Smooth muscle cell (in vitro differentiated cells): ENCODE measurements around the gene MREG. TPM values are rescaled to one million over a fixed set of nuclear protein-coding genes. Genes with fewer than 3 reads are reported as not detected.

ENCODE experiments used
- DNase-seq: peaks from one replicate; lab custom pipeline; 2025; ENCODE audit not compliant: unreplicated experiment; lab: John Stamatoyannopoulos, UW
- H2AFZ ChIP-seq: fragments of 200-600 bp; sonication (generic); 2 replicates; pipeline ENCODE4 v1.6.0; 2016; ENCODE audit warnings: antibody characterized with exemption, low read depth, mild to moderate bottlenecking
- H3F3A ChIP-seq: fragments of 200-600 bp; sonication (generic); 2 replicates; pipeline ENCODE4 v1.6.0; 2017; ENCODE audit warnings: antibody characterized with exemption, low read depth
- H3K27ac ChIP-seq: fragments of 200-600 bp; sonication (generic); 2 replicates; pipeline ENCODE4 v1.5.1; 2016; ENCODE audit warnings: low read depth, mild to moderate bottlenecking
- H3K27me3 ChIP-seq: fragments of 200-600 bp; sonication (generic); 2 replicates; pipeline ENCODE4 v1.6.1; 2016; ENCODE audit warnings: low read depth, mild to moderate bottlenecking
- H3K36me3 ChIP-seq: fragments of 200-600 bp; sonication (generic); 2 replicates; pipeline ENCODE4 v1.5.1; 2016; ENCODE audit warnings: low read depth
- H3K4me1 ChIP-seq: fragments of 200-600 bp; sonication (generic); 2 replicates; pipeline ENCODE4 v1.5.1; 2016; ENCODE audit warnings: low read depth
- H3K4me2 ChIP-seq: fragments of 200-600 bp; sonication (generic); 2 replicates; pipeline ENCODE4 v1.6.0; 2016; ENCODE audit warnings: mild to moderate bottlenecking
- H3K4me3 ChIP-seq: fragments of 200-600 bp; sonication (generic); 2 replicates; pipeline ENCODE4 v1.5.1; 2016; ENCODE audit warnings: mild to moderate bottlenecking
- H3K79me2 ChIP-seq: fragments of 200-600 bp; sonication (generic); 2 replicates; pipeline ENCODE4 v1.6.0; 2016; ENCODE audit warnings: low read depth, mild to moderate bottlenecking
- H3K9ac ChIP-seq: fragments of 200-600 bp; sonication (generic); 2 replicates; pipeline ENCODE4 v1.6.0; 2016; ENCODE audit warnings: low read depth
- H3K9me3 ChIP-seq: fragments of 200-600 bp; sonication (generic); replicated peaks from 2 replicates; pipeline ENCODE4 v1.5.1; 2016; ENCODE audit warnings: low read depth
- H4K20me1 ChIP-seq: fragments of 200-600 bp; sonication (generic); 2 replicates; pipeline ENCODE4 v1.6.0; 2016; ENCODE audit warnings: low read depth
- CTCF ChIP-seq: fragments of 200-600 bp; sonication (generic); IDR thresholded peaks from 2 replicates; pipeline ENCODE4 v1.5.1; 2017; ENCODE audit warnings: borderline replicate concordance, mild to moderate bottlenecking, antibody characterized with exemption; ENCODE audit not compliant: insufficient read depth, poor library complexity, severe bottlenecking
- WGBS: methylation state at CpG from one replicate; pipeline ENCODE4 v1.1.7; 2016; ENCODE audit warnings: low lambda C conversion rate; 5-methylcytosine and 5-hydroxymethylcytosine counted together
- polyA plus RNA-seq: library from polyadenylated mRNA; unstranded; fragments of >200 nt; fragmentation: Nextera tagmentation; extraction: Ambion mirVana; gene quantifications from 2 replicates; pipeline ENCODE4 v1.2.1, GENCODE V29; 2016
- total RNA-seq: library from RNA; depleted of rRNA; stranded (reverse); fragments of >200 nt; gene quantifications from 2 replicates; pipeline ENCODE4 v1.2.3, GENCODE V29; 2014

Gene MREG
- total and polyA plus RNA-seq, 2 experiments from 2014 or later: 2.3 to 5.5 TPM

GRCh38 chr2:215914054-215914776 is 99.1 kb downstream of the MREG start:
- no peak overlapping the region for H3K27ac ChIP-seq
- no peaks in the 10 kb centered on the region for H3K36me3 ChIP-seq
- no peak overlapping the region for H3K4me3 ChIP-seq
- H3K4me1 ChIP-seq: peaks cover 3% of the 10 kb centered on the region
- H3K4me2 ChIP-seq: no peak overlapping the region
- no peaks in the 10 kb centered on the region for H3K9me3 ChIP-seq
- no peak overlapping the region for H3K9ac ChIP-seq
- no peak for TF ChIP-seq CTCF
- H3F3A ChIP-seq: peaks cover 10% of the 10 kb centered on the region
- no peaks in the 10 kb centered on the region for H3K27me3 ChIP-seq
- no peaks in the 10 kb centered on the region for H3K79me2 ChIP-seq
- 96% methylated on average over 3 of the region's 3 CpGs for WGBS
- no peak for DNase-seq
- H4K20me1 ChIP-seq: no peaks in the 10 kb centered on the region
- no peak overlapping the region for H2AFZ ChIP-seq

GRCh38 chr2:215912299-215912842 is 101.0 kb downstream of the MREG start:
- H3K36me3 ChIP-seq: no peaks in the 10 kb centered on the region
- H3K9me3 ChIP-seq: no peaks in the 10 kb centered on the region
- no peaks in the 10 kb centered on the region for H3K27me3 ChIP-seq
- no peaks in the 10 kb centered on the region for H3K4me1 ChIP-seq
- H4K20me1 ChIP-seq: no peaks in the 10 kb centered on the region
- no peak overlapping the region for H3K27ac ChIP-seq
- no peak overlapping the region for H2AFZ ChIP-seq
- peak; percentile 12 for TF ChIP-seq CTCF
- no peak overlapping the region for H3K4me3 ChIP-seq
- DNase-seq: no peak
- H3K9ac ChIP-seq: no peak overlapping the region
- no peaks in the 10 kb centered on the region for H3K79me2 ChIP-seq
- no peak overlapping the region for H3K4me2 ChIP-seq
- 73% methylated on average over 6 of the region's 6 CpGs for WGBS
- peaks cover 5% of the 10 kb centered on the region for H3F3A ChIP-seq

GRCh38 chr2:215911301-215912085 is 101.9 kb downstream of the MREG start:
- no peaks in the 10 kb centered on the region for H3K36me3 ChIP-seq
- H4K20me1 ChIP-seq: no peaks in the 10 kb centered on the region
- H3K9me3 ChIP-seq: no peaks in the 10 kb centered on the region
- H3F3A ChIP-seq: no peaks in the 10 kb centered on the region
- TF ChIP-seq CTCF: no peak
- peak overlapping the region; percentile 18 for H2AFZ ChIP-seq
- H3K4me2 ChIP-seq: no peak overlapping the region
- no peaks in the 10 kb centered on the region for H3K4me1 ChIP-seq
- no peak for DNase-seq
- H3K27ac ChIP-seq: peak overlapping the region; percentile 2
- H3K79me2 ChIP-seq: no peaks in the 10 kb centered on the region
- H3K4me3 ChIP-seq: no peak overlapping the region
- no peak overlapping the region for H3K9ac ChIP-seq
- 62% methylated on average over 8 of the region's 8 CpGs for WGBS
- H3K27me3 ChIP-seq: no peaks in the 10 kb centered on the region
